Tongue (tissue), 2 donors: Measurements from ENCODE around the gene SEMA5A. TPM values are rescaled to one million over a fixed set of nuclear protein-coding genes. Genes with fewer than 3 reads are reported as not detected.

Experiments
- DNase-seq: peaks from one replicate; pipeline ENCODE4 v3.0.0-alpha.2; 2015
- total RNA-seq: library from RNA; depleted of rRNA; stranded (reverse); fragments of >200 nt; gene quantifications from one replicate; pipeline ENCODE4 v1.2.3, GENCODE V29; 2014

The SEMA5A gene
- total RNA-seq, 1 donor from 2014 or later = 40.3 TPM

DNA sequence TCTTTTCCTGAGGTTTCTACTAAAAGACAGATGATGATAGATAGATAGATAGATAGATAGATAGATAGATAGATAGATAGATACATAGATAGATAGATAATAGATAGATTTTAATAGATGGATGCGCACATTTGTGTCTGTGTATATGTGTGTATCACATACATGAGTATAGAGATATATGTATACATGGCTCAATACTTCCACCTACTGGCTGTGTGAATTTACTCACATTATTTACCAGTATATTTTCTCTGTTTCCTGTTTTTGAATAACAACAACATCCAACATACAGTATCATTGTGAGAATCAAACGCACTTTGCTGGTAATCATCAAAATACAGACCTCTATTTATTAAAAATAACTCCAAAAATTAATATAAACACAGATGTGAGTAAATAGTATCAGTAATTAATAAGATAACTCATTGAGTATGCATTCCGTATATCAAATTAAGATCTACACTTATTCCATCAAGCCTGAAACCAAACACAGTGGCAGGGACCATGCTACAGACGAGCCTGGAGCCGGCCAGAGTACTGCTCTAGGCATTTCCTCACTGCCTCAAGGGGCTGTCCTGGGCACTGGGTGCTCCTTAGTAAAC lies 338.0 kb downstream of the SEMA5A start:
- peak; percentile 73 for DNase-seq

GRCh38 chr5:9202636-9203035 lies 343.2 kb downstream of the SEMA5A start:
- no peak for DNase-seq

DNA sequence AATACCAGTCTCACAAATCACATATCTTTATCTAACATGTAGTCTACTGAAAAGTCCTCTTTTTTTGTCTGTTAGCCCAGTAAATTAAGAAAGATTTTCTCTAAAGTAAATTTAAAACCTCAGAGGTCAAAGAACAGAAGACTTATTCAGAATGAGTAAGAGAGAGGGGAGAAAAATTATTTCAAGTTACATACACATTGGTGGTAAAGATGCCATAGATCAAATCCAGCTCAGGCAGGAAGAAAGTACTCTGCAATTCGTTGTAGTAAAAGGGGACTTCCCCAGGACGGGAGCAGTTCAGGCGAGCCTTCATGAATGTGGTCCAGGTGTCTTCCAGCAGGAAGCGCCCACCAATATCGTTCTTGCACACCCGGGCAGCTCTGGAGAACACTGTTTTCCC lies 344.1 kb downstream of the SEMA5A start:
- no peak for DNase-seq

- no peak for DNase-seq
Measured at GRCh38 chr5:9201011-9201410, 344.9 kb downstream of the SEMA5A start.

- DNase-seq = peak; percentile 17
Measured at GRCh38 chr5:9198394-9198793, 347.5 kb downstream of the SEMA5A start.

DNA sequence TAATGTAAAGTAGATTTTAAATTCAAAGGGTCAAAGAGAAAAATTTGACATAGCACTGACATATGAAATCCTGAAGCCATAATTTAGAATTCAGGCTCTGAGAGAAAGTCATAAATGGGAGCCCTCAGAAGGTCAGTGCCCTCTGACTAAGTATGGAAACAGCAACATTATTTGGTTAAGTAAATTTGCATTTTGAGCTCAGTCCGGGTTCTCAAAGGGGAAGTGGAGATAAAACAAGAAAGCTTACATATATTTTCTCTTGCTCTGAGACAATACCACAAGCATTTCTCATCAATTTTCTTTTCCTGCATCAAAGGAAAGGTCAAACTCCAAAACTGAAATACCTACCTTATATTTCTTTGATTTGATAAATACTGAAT lies 348.0 kb downstream of the SEMA5A start:
- no peak for DNase-seq

- DNase-seq = no peak
Measured at GRCh38 chr5:9196403-9197227, 349.3 kb downstream of the SEMA5A start.

GRCh38 chr5:9194509-9194908 lies 351.4 kb downstream of the SEMA5A start:
- DNase-seq = peak; percentile 53

DNA sequence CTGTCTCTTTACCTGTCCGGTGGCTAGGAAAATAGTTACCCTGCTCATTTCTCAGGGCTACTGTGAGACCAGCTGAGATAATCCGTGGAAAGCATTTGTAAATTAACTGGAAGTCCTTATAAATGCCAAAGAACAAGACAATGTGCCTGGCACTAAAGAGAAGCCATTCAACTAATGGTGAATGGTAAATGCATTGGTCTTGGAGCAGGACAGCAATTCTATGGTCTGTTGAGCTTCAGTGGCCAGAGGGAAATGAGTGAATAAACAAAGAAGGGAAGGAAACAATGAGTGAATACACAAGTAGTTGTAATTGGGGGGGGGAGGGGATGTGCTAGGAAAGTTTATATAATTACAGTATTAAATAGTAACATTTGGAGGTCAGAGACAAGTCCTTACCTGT lies 353.6 kb downstream of the SEMA5A start:
- no peak for DNase-seq

DNA sequence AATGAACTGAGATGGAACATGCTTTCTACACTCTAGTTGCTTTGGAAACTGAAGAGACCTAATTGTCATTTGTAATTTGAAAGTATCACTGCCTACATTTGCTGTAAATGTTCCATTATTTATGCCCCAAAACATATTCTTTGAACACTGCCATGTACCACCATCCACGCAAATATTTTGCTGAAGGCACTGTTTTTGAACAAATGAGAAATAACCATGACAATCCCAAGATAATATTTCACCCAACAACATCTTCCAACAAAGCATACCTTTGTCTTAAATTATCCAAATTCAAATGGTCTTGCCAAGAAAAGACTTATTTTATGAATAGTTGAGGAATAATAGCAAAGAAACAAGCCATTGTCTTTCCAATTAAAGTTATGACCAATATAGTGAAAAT lies 356.2 kb downstream of the SEMA5A start:
- DNase-seq = no peak

- DNase-seq = no peak
Measured at GRCh38 chr5:9188956-9189355, 356.9 kb downstream of the SEMA5A start.

DNA sequence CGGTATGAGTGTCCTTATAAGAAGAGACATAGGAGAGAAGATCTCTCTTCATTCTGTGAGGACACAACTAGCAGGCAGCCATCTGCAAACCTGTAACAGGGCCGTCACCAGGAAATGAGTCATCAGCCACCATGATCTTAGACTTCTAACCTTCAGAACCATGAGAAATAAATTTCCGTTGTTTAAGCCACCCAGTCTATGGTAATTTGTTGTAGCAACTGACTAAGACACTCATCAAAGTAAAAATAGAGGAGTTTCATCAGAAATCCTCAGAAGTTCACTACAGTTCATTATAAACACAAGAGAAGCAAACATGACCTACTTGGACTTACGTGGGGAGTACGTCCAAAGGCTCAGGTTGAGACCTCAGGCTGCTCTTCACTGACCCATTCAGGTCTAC lies 357.7 kb downstream of the SEMA5A start:
- no peak for DNase-seq

GRCh38 chr5:9187614-9188013 lies 358.3 kb downstream of the SEMA5A start:
- DNase-seq = no peak

- no peak for DNase-seq
Measured at GRCh38 chr5:9186069-9186468, 359.8 kb downstream of the SEMA5A start.

- no peak for DNase-seq
Measured at GRCh38 chr5:9183992-9184391, 361.9 kb downstream of the SEMA5A start.

GRCh38 chr5:9182899-9183695 lies 362.8 kb downstream of the SEMA5A start:
- DNase-seq = peak; percentile 12

DNA sequence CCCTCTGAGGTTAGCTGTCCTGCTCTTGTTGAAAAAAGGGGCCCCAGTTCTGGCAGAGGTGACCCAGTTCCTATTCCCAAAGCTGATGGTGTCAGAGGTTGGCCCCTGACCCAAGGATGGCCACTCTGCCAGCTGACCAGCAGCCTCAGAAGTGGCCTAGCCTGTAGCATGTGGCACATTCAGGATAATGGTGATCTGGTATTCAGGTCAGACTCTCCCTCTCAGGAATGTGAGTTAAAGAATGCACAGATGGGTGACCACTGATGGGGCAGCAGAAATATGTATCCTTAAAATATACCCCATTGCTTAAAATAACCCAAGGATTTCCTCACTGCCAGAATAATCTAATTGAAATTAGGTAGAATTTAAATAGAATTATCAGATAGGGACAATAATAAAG lies 369.2 kb downstream of the SEMA5A start:
- DNase-seq = no peak

- DNase-seq = no peak
Measured at GRCh38 chr5:9174446-9174845, 371.4 kb downstream of the SEMA5A start.

GRCh38 chr5:9173281-9174048 lies 372.4 kb downstream of the SEMA5A start:
- DNase-seq = no peak

DNA sequence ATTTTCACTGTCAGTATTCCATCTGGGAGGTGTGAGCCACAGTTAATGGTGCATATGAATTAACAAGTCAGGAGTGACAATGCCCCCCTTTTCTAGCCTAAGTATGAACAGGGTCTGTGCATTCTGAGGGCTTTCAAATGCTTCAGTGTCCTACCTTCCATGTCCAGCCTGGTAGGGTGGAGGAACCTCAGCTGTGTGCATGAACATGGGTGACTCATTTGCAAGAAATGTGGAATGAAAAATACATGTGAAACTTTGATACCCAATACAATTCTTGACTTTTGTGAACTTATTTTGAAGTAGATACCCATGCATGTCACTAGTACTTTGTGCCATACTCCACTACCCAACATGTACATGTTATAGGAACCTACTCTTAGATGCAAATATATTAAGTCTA lies 375.8 kb downstream of the SEMA5A start:
- DNase-seq = no peak

GRCh38 chr5:9169557-9169902 lies 376.3 kb downstream of the SEMA5A start:
- no peak for DNase-seq

DNA sequence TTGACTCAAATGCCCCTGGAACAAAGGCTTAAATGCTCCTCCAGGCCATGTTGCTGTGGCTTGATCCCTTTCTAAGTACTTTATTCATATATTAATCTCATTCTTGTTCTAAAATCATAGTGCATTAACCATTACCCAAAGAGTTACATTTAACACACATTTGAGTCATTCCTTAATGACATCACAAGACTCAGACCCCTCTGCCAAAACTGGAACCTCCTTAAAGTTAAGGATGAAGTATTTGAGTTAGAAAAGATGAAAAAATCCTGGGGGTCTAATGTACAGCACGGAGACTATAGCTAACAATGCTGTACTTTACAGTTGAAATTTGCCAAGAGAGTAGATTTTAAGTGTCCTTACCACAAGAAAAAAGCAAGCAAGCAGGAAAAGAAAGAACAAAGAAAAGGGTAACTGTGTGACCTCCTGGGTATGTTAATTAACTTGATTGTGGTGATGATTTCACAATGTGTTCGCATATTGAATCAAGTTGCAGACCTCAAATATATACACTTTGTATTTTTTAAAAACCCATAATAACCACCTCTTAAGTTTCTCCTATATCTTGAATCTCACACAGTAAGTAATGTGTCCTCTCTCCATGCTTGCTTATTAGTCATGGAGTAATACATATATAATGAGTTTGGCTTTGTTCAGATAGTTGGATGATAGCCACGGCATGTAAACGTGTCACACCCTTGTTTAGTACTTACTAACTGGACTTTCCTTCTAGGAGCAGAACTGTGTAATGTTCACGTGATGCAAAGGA lies 376.9 kb downstream of the SEMA5A start:
- no peak for DNase-seq
